ENCODE data around the gene POLR1H. TPM values are rescaled to one million over a fixed set of nuclear protein-coding genes. Genes with fewer than 3 reads are reported as not detected.

POLR1H gene
- total RNA-seq, 4 donors from 2014 or later, result 21.2 to 121 (median 33.4) TPM

DNA sequence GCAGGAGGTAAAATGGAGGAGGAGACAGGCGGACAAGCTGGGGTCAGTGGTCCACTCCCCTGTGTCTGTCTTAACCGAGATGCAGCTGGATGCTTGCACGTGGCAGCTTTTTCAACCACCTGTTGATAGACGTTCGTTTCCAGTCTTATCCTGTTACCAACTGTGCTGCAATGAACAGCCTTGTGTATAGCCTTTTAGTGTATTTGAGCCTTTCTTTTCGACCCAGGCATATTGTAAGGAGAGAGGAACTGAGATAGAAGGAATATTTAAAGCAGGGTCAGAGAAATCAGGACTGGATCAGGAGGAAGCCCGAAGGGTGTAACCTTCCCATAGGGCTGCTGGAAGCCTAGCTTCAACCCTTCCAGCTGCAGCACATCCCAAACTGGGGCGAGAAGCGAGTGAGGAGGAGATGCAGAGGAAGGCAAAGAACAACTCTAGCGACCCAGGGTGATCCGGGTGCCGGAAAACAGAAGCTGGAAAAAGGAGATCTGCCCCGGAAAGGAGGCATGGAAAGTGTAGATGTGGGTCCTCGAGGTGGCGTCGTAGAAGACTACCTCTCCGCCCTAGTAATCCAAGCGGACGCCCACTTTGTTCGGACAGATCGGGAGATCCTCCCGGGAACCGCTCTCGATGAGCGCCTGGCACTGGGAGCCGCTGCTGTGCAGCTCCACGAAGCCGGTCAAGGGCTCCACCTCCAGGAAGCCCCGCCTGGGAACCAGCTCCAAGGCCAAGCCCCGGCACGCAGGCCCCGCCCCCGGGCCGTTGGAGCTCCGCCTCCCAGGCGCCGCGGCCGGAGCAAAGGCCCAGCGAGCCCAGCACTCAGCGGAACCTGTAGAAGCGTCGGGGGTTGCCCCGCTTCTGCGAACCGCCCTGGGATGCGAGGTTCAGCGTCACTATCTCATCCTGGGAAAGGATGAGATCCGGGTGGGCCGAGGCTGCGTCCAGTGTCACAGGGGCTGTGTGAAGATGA is 40.7 kb downstream of the POLR1H start:
- H3K27me3 ChIP-seq, result peaks cover 0 to 23% of the 10 kb centered on the region in 2 donors
- H3K36me3 ChIP-seq, result no peaks in the 10 kb centered on the region
- H3K9me3 ChIP-seq, result no peaks in the 10 kb centered on the region
- peak overlapping the region; percentile 24 to 31 for H3K4me3 ChIP-seq
- peak; percentile 86 to 90 for DNase-seq
- intact Hi-C loops (cut with DNase I; ENCODE audit: low total_unique reads), result no loop called here
- peak overlapping the region; percentile 58 to 75 for H3K27ac ChIP-seq
- TF ChIP-seq, protein P1, sequence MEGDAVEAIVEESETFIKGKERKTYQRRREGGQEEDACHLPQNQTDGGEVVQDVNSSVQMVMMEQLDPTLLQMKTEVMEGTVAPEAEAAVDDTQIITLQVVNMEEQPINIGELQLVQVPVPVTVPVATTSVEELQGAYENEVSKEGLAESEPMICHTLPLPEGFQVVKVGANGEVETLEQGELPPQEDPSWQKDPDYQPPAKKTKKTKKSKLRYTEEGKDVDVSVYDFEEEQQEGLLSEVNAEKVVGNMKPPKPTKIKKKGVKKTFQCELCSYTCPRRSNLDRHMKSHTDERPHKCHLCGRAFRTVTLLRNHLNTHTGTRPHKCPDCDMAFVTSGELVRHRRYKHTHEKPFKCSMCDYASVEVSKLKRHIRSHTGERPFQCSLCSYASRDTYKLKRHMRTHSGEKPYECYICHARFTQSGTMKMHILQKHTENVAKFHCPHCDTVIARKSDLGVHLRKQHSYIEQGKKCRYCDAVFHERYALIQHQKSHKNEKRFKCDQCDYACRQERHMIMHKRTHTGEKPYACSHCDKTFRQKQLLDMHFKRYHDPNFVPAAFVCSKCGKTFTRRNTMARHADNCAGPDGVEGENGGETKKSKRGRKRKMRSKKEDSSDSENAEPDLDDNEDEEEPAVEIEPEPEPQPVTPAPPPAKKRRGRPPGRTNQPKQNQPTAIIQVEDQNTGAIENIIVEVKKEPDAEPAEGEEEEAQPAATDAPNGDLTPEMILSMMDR (IDR thresholded peaks at IDR 0.05), result peak in 2 of 4 experiments; percentile 1 to 11
- TF ChIP-seq POLR2A (IDR thresholded peaks at IDR 0.05), result peak; percentile 63 to 72
- H3K4me1 ChIP-seq, result peaks cover 0 to 11% of the 10 kb centered on the region in 2 donors

DNA sequence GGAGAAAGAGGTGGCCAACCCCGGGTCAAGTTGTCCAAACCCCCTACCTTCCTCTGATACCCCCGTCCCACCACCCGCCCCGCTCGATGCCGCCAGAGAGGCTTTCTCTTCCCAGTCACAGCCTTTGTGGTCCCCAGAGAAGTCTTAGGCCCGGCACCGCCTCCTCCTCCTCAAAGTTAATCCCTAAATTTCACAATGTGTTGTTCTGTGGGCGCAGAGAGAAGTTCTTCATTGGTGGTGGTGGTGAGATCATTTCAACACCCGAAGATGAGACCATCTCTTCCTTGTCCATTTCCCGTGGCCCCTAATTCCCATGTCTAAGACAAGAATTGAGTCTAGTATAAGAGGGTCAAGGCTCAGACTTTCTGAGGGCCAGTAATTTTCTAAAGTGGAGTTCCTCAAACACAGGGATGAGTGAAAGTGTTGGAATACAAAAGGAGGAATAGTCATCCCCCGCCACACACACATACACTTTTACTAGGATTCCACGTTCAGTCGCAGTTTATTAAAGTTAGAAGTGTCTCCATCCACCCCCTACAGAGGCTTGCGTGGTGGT is 41.4 kb downstream of the POLR1H start:
- TF ChIP-seq, protein P1 (IDR thresholded peaks at IDR 0.05), result no peak
- no peak for TF ChIP-seq POLR2A (IDR thresholded peaks at IDR 0.05)
- Histone ChIP-seq H3K27ac (peak overlapping the region; percentile 58 to 75), H3K4me3 (peak overlapping the region; percentile 24 to 31), H3K9me3 (no peaks in the 10 kb centered on the region), H3K36me3 (no peaks in the 10 kb centered on the region), H3K27me3 (peaks cover 0 to 23% of the 10 kb centered on the region in 2 donors), H3K4me1 (peaks cover 0 to 11% of the 10 kb centered on the region in 2 donors)
- peak in 1 of 2 donors; percentile 48 for DNase-seq
- intact Hi-C loops (cut with DNase I; ENCODE audit: low total_unique reads), result no loop called here

DNA sequence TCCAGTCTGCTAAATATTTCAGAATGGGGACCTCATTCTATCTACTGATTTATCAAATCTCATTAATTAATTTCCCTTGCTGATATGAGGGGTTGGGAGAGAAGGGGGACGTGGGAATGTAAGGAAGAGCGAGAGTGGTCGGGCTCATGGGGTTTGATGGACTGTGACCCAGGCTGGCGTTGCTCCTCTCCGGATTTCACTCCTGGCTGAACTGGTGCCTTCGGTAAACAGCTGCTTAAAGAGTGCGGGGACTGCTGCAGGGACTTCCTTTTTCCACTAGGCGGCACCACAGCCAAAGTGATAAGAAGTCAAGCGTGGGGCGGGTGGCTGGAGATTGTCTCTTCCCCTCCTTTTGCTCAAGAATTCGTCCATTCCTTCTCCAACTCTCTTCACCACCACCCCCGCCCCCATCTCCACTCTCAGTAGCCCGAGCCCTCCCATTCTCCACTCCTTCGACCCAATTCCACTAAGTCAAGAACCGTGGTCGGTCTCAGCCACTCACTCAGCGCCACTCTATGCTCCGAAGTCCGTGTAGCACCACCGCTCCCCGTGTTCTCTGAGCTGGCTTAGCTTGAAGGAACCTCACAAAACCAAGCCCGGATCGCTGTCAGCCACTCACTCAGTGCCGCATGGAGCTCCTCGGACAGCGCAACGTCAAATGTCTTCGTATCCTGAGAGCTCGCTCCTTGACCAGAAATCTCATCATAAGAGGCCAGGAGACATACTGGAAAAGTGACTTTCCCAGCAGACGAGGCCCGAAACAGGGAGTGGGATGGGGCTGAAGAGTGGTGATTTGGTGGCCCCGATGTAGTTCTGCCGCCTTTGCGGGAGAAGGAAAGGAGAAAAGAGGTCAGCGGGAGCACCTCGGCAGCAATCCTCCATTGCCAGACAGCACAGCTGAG is 42.2 kb downstream of the POLR1H start:
- TF ChIP-seq POLR2A (IDR thresholded peaks at IDR 0.05), result peak; percentile 9 to 10
- TF ChIP-seq, protein P1 (IDR thresholded peaks at IDR 0.05), result peak; percentile 88 to 95 (median 90)
- peak; percentile 86 to 91 for DNase-seq
- Histone ChIP-seq H3K4me1 (peaks cover 0 to 11% of the 10 kb centered on the region in 2 donors), H3K4me3 (peak overlapping the region; percentile 23 to 35), H3K27ac (peak overlapping the region; percentile 58 to 75), H3K36me3 (no peaks in the 10 kb centered on the region), H3K27me3 (peaks cover 0 to 21% of the 10 kb centered on the region in 2 donors), H3K9me3 (no peaks in the 10 kb centered on the region)
- intact Hi-C loops (cut with DNase I; ENCODE audit: low total_unique reads), result no loop called here

DNA sequence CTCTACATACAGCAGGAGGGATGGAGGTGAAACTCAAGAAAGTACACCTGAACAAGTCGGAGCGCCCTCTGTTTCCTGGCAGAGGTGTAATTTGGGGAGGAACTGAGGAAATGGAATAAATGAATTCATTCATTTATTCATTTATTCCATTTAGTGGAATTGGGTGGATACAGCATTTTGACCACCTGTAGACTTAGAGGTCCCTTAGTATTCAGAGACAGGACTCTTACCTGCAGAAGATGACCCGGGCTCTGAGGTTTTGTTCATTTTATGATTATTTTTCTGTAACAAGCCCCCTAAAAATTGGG is 42.8 kb downstream of the POLR1H start:
- peaks cover 0 to 11% of the 10 kb centered on the region in 2 donors for H3K4me1 ChIP-seq
- no peak overlapping the region for H3K27ac ChIP-seq
- H3K4me3 ChIP-seq, result no peak overlapping the region
- DNase-seq, result no peak
- H3K36me3 ChIP-seq, result no peaks in the 10 kb centered on the region
- peaks cover 0 to 17% of the 10 kb centered on the region in 2 donors for H3K27me3 ChIP-seq
- intact Hi-C loops (cut with DNase I; ENCODE audit: low total_unique reads), result no loop called here
- H3K9me3 ChIP-seq, result no peaks in the 10 kb centered on the region
- TF ChIP-seq, protein P1 (IDR thresholded peaks at IDR 0.05), result no peak
- no peak for TF ChIP-seq POLR2A (IDR thresholded peaks at IDR 0.05)
